ENCODE data around the gene ARSH.
"Not testable (repeated sequence)": the region's sequence is repeated elsewhere in the genome, so short reads cannot be mapped to it uniquely, and the experiment has no call there.

GRCh38 chrX:2978639-2979038 lies 27.7 kb upstream of the ARSH start:
- not testable (repeated sequence) for TF ChIP-seq CTCF, POLR2A (IDR thresholded peaks at IDR 0.05)
